Osteocyte (in vitro differentiated cells): ENCODE measurements around the gene CLMN. TPM values are rescaled to one million over a fixed set of nuclear protein-coding genes. Genes with fewer than 3 reads are reported as not detected.

Experiments
- DNase-seq: peaks from one replicate; pipeline ENCODE4 v3.0.0; 2021; ENCODE audit warnings: mixed read lengths; ENCODE audit not compliant: unreplicated experiment; ENCODE audit errors: extremely low spot score
- H3K27ac Mint-ChIP-seq: one replicate; pipeline ENCODE4 v1.8.0; 2021; ENCODE audit warnings: mild to moderate bottlenecking, mixed read lengths; ENCODE audit not compliant: unreplicated experiment
- H3K27me3 Mint-ChIP-seq: one replicate; pipeline ENCODE4 v1.8.0; 2021; ENCODE audit warnings: mixed read lengths; ENCODE audit not compliant: unreplicated experiment
- H3K36me3 Mint-ChIP-seq: one replicate; pipeline ENCODE4 v1.8.0; 2021; ENCODE audit warnings: mixed read lengths; ENCODE audit not compliant: unreplicated experiment
- H3K4me1 Mint-ChIP-seq: one replicate; pipeline ENCODE4 v1.8.0; 2021; ENCODE audit warnings: mixed read lengths; ENCODE audit not compliant: unreplicated experiment
- H3K4me3 Mint-ChIP-seq: one replicate; pipeline ENCODE4 v1.8.0; 2021; ENCODE audit warnings: mild to moderate bottlenecking, moderate library complexity, mixed read lengths; ENCODE audit not compliant: unreplicated experiment
- H3K9me3 Mint-ChIP-seq: one replicate; pipeline ENCODE4 v1.8.0; 2021; ENCODE audit warnings: mixed read lengths; ENCODE audit not compliant: unreplicated experiment
- CTCF ChIP-seq: fragments of 200-600 bp; sonication (generic); IDR thresholded peaks from 2 replicates; pipeline ENCODE4 v1.5.0; 2021; ENCODE audit warnings: antibody characterized with exemption, mild to moderate bottlenecking, moderate library complexity
- total RNA-seq: library from RNA; stranded (reverse); gene quantifications from 2 replicates; pipeline ENCODE4 v1.2.1, GENCODE V29; 2021

The CLMN gene
- total RNA-seq, 1 donor from 2014 or later = 5.4 TPM

- H3K4me1 Mint-ChIP-seq = peaks cover 7% of the 10 kb centered on the region
- H3K27ac Mint-ChIP-seq = no peak overlapping the region
- TF ChIP-seq CTCF = no peak
- no peaks in the 10 kb centered on the region for H3K27me3 Mint-ChIP-seq
- no peak overlapping the region for H3K4me3 Mint-ChIP-seq
- DNase-seq = no peak
- H3K9me3 Mint-ChIP-seq = no peaks in the 10 kb centered on the region
- no peaks in the 10 kb centered on the region for H3K36me3 Mint-ChIP-seq
These were observed 103.7 kb downstream of the CLMN start for GRCh38 chr14:95216008-95216407.

DNA sequence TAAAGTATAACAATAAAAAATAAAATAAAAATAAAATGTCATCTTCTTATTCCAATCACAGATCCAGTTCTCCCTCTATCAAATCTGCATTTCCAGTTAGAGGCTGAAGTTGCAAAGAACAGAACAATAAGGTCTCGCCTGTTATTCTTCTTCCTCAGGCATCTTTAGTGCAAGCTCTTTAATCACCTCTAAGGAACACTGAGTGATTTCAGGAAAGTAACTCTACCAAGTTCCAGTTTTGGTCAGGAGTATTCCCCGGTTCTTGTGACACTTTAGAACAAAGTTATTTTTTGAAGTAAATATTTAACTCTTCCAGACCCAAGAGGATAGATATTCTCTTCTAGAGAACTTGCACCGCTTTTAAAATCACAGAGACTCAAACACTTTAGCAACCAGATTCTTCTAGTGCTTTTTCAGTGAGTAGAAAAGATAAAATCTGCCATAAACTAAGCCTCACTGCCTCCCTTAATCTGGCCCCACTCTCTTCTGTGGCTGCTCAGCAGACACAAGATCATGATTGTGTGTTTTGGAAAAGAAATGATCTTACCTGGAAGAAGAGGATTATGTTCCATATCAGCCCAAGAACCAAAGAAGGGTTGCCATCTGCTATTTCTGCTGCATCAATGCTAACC lies 104.5 kb downstream of the CLMN start:
- no peaks in the 10 kb centered on the region for H3K27me3 Mint-ChIP-seq
- H3K36me3 Mint-ChIP-seq = no peaks in the 10 kb centered on the region
- TF ChIP-seq CTCF = no peak
- H3K27ac Mint-ChIP-seq = no peak overlapping the region
- no peak overlapping the region for H3K4me3 Mint-ChIP-seq
- DNase-seq = no peak
- H3K9me3 Mint-ChIP-seq = no peaks in the 10 kb centered on the region
- H3K4me1 Mint-ChIP-seq = no peaks in the 10 kb centered on the region

- no peak for DNase-seq
- H3K4me3 Mint-ChIP-seq = no peak overlapping the region
- no peaks in the 10 kb centered on the region for H3K36me3 Mint-ChIP-seq
- H3K27ac Mint-ChIP-seq = no peak overlapping the region
- H3K9me3 Mint-ChIP-seq = no peaks in the 10 kb centered on the region
- no peak for TF ChIP-seq CTCF
- H3K27me3 Mint-ChIP-seq = no peaks in the 10 kb centered on the region
- no peaks in the 10 kb centered on the region for H3K4me1 Mint-ChIP-seq
These were observed 105.9 kb downstream of the CLMN start for GRCh38 chr14:95213774-95214173.

DNA sequence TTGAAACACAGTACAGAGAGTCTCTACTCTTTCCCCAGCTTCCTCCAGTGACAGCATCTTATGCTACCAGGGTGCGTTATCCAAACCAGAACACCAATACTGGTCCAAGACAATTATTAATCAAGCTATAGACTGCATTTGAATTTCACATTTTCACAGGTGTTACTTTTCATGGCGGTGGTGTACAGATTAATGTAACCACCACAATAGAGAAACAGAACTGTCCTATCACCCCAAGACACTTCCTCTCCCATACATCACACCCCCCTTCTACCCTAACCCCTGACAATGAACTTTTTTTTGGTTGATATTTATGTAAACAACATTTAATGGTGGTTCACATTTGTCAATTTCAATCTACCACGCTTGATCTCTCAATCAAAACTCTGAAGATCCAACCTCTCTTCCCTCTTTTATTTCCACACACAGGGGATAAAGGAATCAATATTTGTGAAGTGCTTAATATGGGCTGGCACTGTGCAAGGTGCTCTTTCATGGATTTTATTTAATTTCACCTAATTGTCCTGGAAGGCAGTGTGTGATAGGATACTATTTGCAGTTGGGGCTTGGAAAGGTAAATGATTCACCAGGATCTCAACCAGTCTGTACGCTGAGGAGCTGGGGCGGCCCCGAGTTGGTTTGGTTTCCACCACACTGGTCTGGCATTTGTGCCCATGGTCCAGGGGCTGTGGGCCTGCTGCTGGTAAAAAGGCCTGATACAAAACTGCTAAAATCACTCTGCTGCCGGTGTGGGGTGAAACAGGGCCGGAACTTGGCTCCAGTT lies 107.8 kb downstream of the CLMN start:
- Mint-ChIP-seq H3K36me3 (no peaks in the 10 kb centered on the region), H3K27me3 (no peaks in the 10 kb centered on the region), H3K27ac (no peak overlapping the region), H3K4me1 (no peaks in the 10 kb centered on the region), H3K4me3 (no peak overlapping the region), H3K9me3 (no peaks in the 10 kb centered on the region)
- no peak for TF ChIP-seq CTCF
- DNase-seq = no peak

DNA sequence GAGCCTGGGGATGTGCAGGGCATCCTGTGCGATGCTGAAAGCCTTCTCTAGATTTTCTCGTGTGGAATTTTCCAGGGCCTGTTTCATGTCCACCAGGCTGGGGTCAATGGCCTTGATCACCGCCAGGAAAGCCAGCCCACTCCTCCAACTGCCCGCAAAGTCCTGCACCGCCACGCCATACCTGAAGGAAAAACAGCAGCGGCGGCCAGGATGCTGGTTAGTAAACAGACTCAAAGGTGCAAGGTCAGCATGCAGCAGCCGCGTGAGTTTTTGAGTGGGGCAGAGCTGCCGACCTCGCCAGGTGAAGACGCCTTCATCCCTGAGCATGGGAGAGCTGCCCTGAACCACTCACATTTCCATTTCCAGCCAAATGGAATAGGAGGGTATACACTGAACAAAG lies 109.0 kb downstream of the CLMN start:
- Mint-ChIP-seq H3K4me1 (no peaks in the 10 kb centered on the region), H3K9me3 (peaks cover 3% of the 10 kb centered on the region), H3K36me3 (no peaks in the 10 kb centered on the region), H3K27ac (no peak overlapping the region), H3K27me3 (no peaks in the 10 kb centered on the region), H3K4me3 (no peak overlapping the region)
- no peak for DNase-seq
- no peak for TF ChIP-seq CTCF
